DND-41 (cell line): ENCODE data around the gene EOGT.

Experiments used
- EZH2 ChIP-seq: IDR thresholded peaks from 3 replicates; pipeline ENCODE4 v1.6.1; 2012; ENCODE audit warnings: borderline replicate concordance, low read depth, mild to moderate bottlenecking, moderate library complexity, low read length, inconsistent platforms; ENCODE audit not compliant: severe bottlenecking
- TF ChIP-seq, protein P1 (sequence below): IDR thresholded peaks from 2 replicates; pipeline ENCODE4 v1.5.1; 2012; ENCODE audit warnings: borderline replicate concordance, low read length, moderate library complexity, mild to moderate bottlenecking; ENCODE audit not compliant: poor library complexity, severe bottlenecking; ENCODE audit errors: extremely low read depth

DNA sequence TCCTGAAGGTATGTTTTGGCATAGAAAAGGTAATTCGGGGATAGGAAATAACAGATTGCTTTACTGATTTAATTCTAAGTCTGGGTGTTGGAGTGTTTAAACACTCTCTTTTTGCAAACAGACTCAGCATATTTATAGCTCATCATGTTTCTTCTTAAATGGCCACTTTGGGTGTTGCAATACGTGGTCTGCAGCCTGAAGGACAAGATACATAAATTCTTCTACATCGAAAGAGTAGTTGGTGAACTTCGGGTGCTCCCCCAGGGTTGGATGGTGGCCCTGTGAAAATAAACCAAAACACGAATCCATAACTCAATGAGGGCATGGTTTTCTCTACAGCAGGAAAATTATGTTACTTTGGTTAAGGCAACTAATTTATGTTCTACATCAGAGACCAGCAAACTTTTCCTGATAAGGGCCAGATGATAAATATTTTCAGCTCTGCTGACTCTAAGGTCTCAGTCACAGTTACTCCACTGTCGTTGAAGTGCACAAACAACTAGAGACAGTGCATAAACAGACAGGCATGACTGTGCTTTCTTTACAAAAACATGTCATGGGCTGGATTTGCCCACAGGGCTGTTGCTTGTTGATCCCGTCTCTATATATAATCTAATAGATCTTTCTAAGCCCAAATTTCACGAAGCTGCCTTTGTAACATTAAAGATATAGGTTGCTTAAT, 35.9 kb downstream of the EOGT start:
- TF ChIP-seq, protein P1, sequence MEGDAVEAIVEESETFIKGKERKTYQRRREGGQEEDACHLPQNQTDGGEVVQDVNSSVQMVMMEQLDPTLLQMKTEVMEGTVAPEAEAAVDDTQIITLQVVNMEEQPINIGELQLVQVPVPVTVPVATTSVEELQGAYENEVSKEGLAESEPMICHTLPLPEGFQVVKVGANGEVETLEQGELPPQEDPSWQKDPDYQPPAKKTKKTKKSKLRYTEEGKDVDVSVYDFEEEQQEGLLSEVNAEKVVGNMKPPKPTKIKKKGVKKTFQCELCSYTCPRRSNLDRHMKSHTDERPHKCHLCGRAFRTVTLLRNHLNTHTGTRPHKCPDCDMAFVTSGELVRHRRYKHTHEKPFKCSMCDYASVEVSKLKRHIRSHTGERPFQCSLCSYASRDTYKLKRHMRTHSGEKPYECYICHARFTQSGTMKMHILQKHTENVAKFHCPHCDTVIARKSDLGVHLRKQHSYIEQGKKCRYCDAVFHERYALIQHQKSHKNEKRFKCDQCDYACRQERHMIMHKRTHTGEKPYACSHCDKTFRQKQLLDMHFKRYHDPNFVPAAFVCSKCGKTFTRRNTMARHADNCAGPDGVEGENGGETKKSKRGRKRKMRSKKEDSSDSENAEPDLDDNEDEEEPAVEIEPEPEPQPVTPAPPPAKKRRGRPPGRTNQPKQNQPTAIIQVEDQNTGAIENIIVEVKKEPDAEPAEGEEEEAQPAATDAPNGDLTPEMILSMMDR: no peak
- TF ChIP-seq EZH2: no peak
